ENCODE measurements around the gene CTRL. TPM values are rescaled to one million over a fixed set of nuclear protein-coding genes. Genes with fewer than 3 reads are reported as not detected.

Gene CTRL
- total RNA-seq, 3 donors from 2014 or later (not counting 1 experiment from before 2014, with no cell fraction given) = 14.3 to 17.2 (median 15.0) TPM

DNA sequence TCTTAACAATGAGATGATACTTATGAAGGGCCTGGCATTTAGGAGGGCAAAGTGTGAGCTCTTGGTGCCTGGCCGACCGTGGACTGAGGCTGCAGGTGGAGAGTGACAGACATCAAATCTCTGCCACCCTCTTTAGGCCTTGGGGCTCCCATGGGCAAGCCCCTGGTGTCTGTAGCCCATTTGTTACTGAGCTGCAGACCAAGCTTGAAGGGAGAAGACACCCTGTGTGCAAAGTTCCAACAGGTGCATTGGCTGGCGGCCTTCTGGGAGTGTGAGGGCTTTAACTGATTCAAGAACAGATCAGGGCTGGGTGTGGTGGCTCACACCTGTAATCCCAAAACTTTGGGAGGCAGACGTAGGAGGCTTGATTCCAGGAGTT is 789 bp upstream of the CTRL start:
- Mint-ChIP-seq H3K9me3 (no peaks in the 10 kb centered on the region), H3K27ac (peak overlapping the region; percentile 18 to 68), H3K27me3 (ENCODE audit: low read depth in 2 of 2) (no peaks in the 10 kb centered on the region), H3K4me1 (peaks cover 28 to 43% of the 10 kb centered on the region in 2 donors), H3K36me3 (no peaks in the 10 kb centered on the region), H3K4me3 (no peak overlapping the region)
- Histone ChIP-seq H3K27me3 (ENCODE audit: control insufficient read depth, insufficient read depth, low read length) (no peaks in the 10 kb centered on the region), H3K4me3 (ENCODE audit: low read length) (no peak overlapping the region), H3K4me1 (ENCODE audit: control insufficient read depth, insufficient read depth, low read length) (peaks cover 33% of the 10 kb centered on the region), H3K27ac (ENCODE audit: low read length) (no peak overlapping the region), H3K9me3 (ENCODE audit: control insufficient read depth, insufficient read depth, low read length) (no peaks in the 10 kb centered on the region), H3K36me3 (ENCODE audit: control insufficient read depth, insufficient read depth, low read length) (peaks cover 71% of the 10 kb centered on the region)
- 90% methylated on average over 4 of the region's 4 CpGs for WGBS (ENCODE audit: insufficient coverage)
- intact Hi-C loops (cut with micrococcal nuclease) = no loop called here
- ATAC-seq = no peak
- no peak for DNase-seq
- TF ChIP-seq, protein P1, sequence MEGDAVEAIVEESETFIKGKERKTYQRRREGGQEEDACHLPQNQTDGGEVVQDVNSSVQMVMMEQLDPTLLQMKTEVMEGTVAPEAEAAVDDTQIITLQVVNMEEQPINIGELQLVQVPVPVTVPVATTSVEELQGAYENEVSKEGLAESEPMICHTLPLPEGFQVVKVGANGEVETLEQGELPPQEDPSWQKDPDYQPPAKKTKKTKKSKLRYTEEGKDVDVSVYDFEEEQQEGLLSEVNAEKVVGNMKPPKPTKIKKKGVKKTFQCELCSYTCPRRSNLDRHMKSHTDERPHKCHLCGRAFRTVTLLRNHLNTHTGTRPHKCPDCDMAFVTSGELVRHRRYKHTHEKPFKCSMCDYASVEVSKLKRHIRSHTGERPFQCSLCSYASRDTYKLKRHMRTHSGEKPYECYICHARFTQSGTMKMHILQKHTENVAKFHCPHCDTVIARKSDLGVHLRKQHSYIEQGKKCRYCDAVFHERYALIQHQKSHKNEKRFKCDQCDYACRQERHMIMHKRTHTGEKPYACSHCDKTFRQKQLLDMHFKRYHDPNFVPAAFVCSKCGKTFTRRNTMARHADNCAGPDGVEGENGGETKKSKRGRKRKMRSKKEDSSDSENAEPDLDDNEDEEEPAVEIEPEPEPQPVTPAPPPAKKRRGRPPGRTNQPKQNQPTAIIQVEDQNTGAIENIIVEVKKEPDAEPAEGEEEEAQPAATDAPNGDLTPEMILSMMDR (IDR thresholded peaks at IDR 0.05) = no peak

DNA sequence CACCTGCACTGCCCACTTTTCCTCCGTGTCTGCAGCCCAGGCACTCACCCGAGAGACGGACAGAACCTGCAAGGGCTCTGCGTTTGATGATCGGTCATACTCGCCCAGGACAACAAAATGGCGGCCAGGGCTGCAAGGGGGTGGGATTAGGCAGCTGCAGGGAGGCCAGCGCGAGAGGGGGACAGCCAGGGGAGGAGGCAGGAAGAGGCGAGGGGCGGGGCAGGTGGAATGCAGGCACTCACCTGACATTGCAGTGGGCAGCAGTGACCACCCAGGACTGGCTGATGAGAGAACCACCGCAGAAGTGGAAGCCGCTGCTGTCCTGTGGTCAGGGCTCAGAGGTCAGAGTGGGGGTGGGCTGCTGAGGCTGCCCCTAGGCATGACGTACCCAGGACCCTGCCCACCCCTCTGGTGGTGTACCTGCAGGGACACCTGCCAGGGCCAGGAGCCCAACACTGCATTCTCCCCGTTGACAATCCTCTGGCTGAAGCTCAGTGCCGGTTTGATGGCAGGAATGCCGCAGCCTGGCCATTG is 917 bp downstream of the CTRL start:
- H3K27ac Mint-ChIP-seq = peak overlapping the region in 1 of 2 donors; percentile 68
- peaks cover 17 to 32% of the 10 kb centered on the region in 2 donors for H3K4me1 Mint-ChIP-seq
- H3K4me3 ChIP-seq (ENCODE audit: low read length) = no peak overlapping the region
- WGBS (ENCODE audit: insufficient coverage) = 97% methylated on average over 17 of the region's 17 CpGs
- peaks cover 73% of the 10 kb centered on the region for H3K36me3 ChIP-seq (ENCODE audit: control insufficient read depth, insufficient read depth, low read length)
- H3K36me3 Mint-ChIP-seq = no peaks in the 10 kb centered on the region
- H3K27ac ChIP-seq (ENCODE audit: low read length) = no peak overlapping the region
- H3K4me3 Mint-ChIP-seq = no peak overlapping the region
- H3K9me3 ChIP-seq (ENCODE audit: control insufficient read depth, insufficient read depth, low read length) = no peaks in the 10 kb centered on the region
- DNase-seq = no peak
- no peak for ATAC-seq
- peaks cover 25% of the 10 kb centered on the region for H3K4me1 ChIP-seq (ENCODE audit: control insufficient read depth, insufficient read depth, low read length)
- H3K27me3 ChIP-seq (ENCODE audit: control insufficient read depth, insufficient read depth, low read length) = no peaks in the 10 kb centered on the region
- TF ChIP-seq, protein P1 (IDR thresholded peaks at IDR 0.05) = no peak
- H3K9me3 Mint-ChIP-seq = no peaks in the 10 kb centered on the region
- H3K27me3 Mint-ChIP-seq (ENCODE audit: low read depth in 2 of 2) = no peaks in the 10 kb centered on the region
- intact Hi-C loops (cut with micrococcal nuclease) = no loop called here

DNA sequence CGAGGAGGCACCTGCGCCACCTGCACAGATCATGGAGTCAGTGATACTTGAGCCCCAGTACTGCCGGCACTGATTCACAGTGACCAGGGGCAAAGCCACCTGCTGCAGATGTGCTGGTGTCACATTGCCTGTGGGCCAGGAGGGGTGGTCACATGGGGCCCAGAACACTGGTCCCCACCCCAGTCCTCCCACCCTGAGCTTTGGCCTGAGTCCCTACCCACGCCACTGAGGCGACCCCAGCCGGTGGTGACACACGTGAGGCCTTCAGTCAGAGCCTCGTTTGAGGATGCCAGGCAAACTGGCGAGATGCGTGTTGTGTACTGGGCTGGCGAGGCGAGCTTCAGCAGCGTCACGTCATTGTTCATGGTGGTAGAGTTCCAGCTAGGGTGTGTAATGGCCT is 1.5 kb downstream of the CTRL start:
- intact Hi-C loops (cut with micrococcal nuclease) = no loop called here
- ATAC-seq (no peak), DNase-seq (no peak)
- Histone ChIP-seq H3K36me3 (ENCODE audit: control insufficient read depth, insufficient read depth, low read length) (peaks cover 69% of the 10 kb centered on the region), H3K4me3 (ENCODE audit: low read length) (no peak overlapping the region), H3K4me1 (ENCODE audit: control insufficient read depth, insufficient read depth, low read length) (peaks cover 21% of the 10 kb centered on the region), H3K27me3 (ENCODE audit: control insufficient read depth, insufficient read depth, low read length) (no peaks in the 10 kb centered on the region), H3K27ac (ENCODE audit: low read length) (no peak overlapping the region), H3K9me3 (ENCODE audit: control insufficient read depth, insufficient read depth, low read length) (no peaks in the 10 kb centered on the region)
- H3K27me3 Mint-ChIP-seq (ENCODE audit: low read depth in 2 of 2) = no peaks in the 10 kb centered on the region
- peak overlapping the region in 1 of 2 donors; percentile 22 for H3K27ac Mint-ChIP-seq
- H3K9me3 Mint-ChIP-seq = no peaks in the 10 kb centered on the region
- H3K36me3 Mint-ChIP-seq = no peaks in the 10 kb centered on the region
- H3K4me3 Mint-ChIP-seq = no peak overlapping the region
- TF ChIP-seq, protein P1 (IDR thresholded peaks at IDR 0.05) = no peak
- 97% methylated on average over 14 of the region's 14 CpGs for WGBS (ENCODE audit: insufficient coverage)
- peaks cover 12 to 26% of the 10 kb centered on the region in 2 donors for H3K4me1 Mint-ChIP-seq

Measured in natural killer cell (primary cell).